Amniotic epithelial cell (primary cell): ENCODE measurements around the gene OR5H14.
"Not testable (repeated sequence)": the region's sequence is repeated elsewhere in the genome, so short reads cannot be mapped to it uniquely, and the experiment has no call there.

ENCODE experiments used
- DNase-seq: peaks from one replicate; pipeline ENCODE4 v3.0.0-alpha.2; 2010; ENCODE audit warnings: low read depth

The OR5H14 gene

GRCh38 chr3:98147179-98147578 lies at the start of gene OR5H14:
Gene OR5H14 (plus strand): TSS chr3:98147479. CDS start chr3:98149386, 1,907 bp downstream.
- DNase-seq = no peak

- no peak for DNase-seq
Measured at GRCh38 chr3:98099848-98100247, 47.4 kb upstream of the OR5H14 start.

- DNase-seq = no peak
Measured at GRCh38 chr3:98108162-98108561, 39.1 kb upstream of the OR5H14 start.

- no peak for DNase-seq
Measured at GRCh38 chr3:98109807-98110549, 37.3 kb upstream of the OR5H14 start.

GRCh38 chr3:98110550-98110908 lies 36.8 kb upstream of the OR5H14 start:
- no peak for DNase-seq

- no peak for DNase-seq
Measured at GRCh38 chr3:98114264-98114663, 33.0 kb upstream of the OR5H14 start.

GRCh38 chr3:98115717-98116116 lies 31.6 kb upstream of the OR5H14 start:
- DNase-seq = no peak

GRCh38 chr3:98130421-98130820 lies 16.9 kb upstream of the OR5H14 start, which contains the start of gene OR5H1:
Gene OR5H1 (plus strand): TSS chr3:98130721. CDS start chr3:98132698, 1,977 bp downstream.
- DNase-seq = no peak

- DNase-seq = no peak
Measured at GRCh38 chr3:98136631-98137030, 10.6 kb upstream of the OR5H14 start.

- DNase-seq = not testable (repeated sequence)
Measured at GRCh38 chr3:98137826-98138557, 9.3 kb upstream of the OR5H14 start.

- no peak for DNase-seq
Measured at GRCh38 chr3:98140531-98140930, 6.7 kb upstream of the OR5H14 start.

- DNase-seq = no peak
Measured at GRCh38 chr3:98148751-98149150, 1.5 kb downstream of the OR5H14 start.

- not testable (repeated sequence) for DNase-seq
Measured at GRCh38 chr3:98149456-98149855, 2.2 kb downstream of the OR5H14 start.

GRCh38 chr3:98151241-98151640 lies 4.0 kb downstream of the OR5H14 start:
- peak; percentile 1 for DNase-seq

GRCh38 chr3:98166396-98166795 lies 19.1 kb downstream of the OR5H14 start, which contains the start of gene OR5H15:
Gene OR5H15 (plus strand): TSS chr3:98166696. CDS start chr3:98168700, 2,004 bp downstream.
- DNase-seq = no peak

- no peak for DNase-seq
Measured at GRCh38 chr3:98171071-98171470, 23.8 kb downstream of the OR5H14 start.

GRCh38 chr3:98172621-98173020 lies 25.3 kb downstream of the OR5H14 start:
- DNase-seq = no peak

- DNase-seq = no peak
Measured at GRCh38 chr3:98180319-98180890, 33.1 kb downstream of the OR5H14 start.

- no peak for DNase-seq
Measured at GRCh38 chr3:98182196-98182595, 34.9 kb downstream of the OR5H14 start.

- DNase-seq = no peak
Measured at GRCh38 chr3:98185180-98185579, 37.9 kb downstream of the OR5H14 start.

- no peak for DNase-seq
Measured at GRCh38 chr3:98188545-98188944, 41.3 kb downstream of the OR5H14 start.

GRCh38 chr3:98190911-98191310 lies 43.6 kb downstream of the OR5H14 start:
- not testable (repeated sequence) for DNase-seq

GRCh38 chr3:98196293-98196692 lies 49.0 kb downstream of the OR5H14 start:
- not testable (repeated sequence) for DNase-seq
